ENCODE data around the gene CGN. TPM values are rescaled to one million over a fixed set of nuclear protein-coding genes. Genes with fewer than 3 reads are reported as not detected.
A peak's percentile ranks its signal among the peaks of the same experiment; 100 is the strongest.

Gene CGN
- total RNA-seq, 1 experiment from 2014 or later, result 30.9 TPM

GRCh38 chr1:151499365-151499764 is 11.8 kb upstream of the CGN start:
- H2BK15ac ChIP-seq (ENCODE audit: low read depth, low read length), result no peak overlapping the region

More at GRCh38 chr1:151499365-151499764, 11.8 kb upstream of the CGN start:
- no peak overlapping the region for H3K27ac ChIP-seq (ENCODE audit: insufficient read length, low read depth, low read length)
- H4K20me1 ChIP-seq (ENCODE audit: control insufficient read depth, insufficient read depth, insufficient read length), result no peaks in the 10 kb centered on the region
- no peaks in the 10 kb centered on the region for H3K23me2 ChIP-seq (ENCODE audit: insufficient read length, low read depth, low read length, poor library complexity, severe bottlenecking)
- no peaks in the 10 kb centered on the region for H3K79me2 ChIP-seq (ENCODE audit: insufficient read depth, low read length)
- Mint-ChIP-seq H3K27ac (peak overlapping the region in 1 of 3 experiments; percentile 37; a peak in 1 of 7 replicates), H3K36me3 (ENCODE audit: insufficient read depth in 1 of 3, low read depth in 3 of 3) (no peaks in the 10 kb centered on the region), H3K4me1 (peaks cover 6 to 9% of the 10 kb centered on the region in 2 experiments; a peak in 3 of 4 replicates), H3K9me3 (no peaks in the 10 kb centered on the region), H3K4me3 (no peak overlapping the region), H3K27me3 (ENCODE audit: low read depth) (peaks cover 3% of the 10 kb centered on the region; the same call in 1 of the 2 replicates)
- no peak for DNase-seq
- WGBS (ENCODE audit: extremely low coverage, insufficient read length, low lambda C conversion rate), result no CpG with 5 or more reads among the region's 5 CpGs
- H3T11ph ChIP-seq (ENCODE audit: low read length), result no peak overlapping the region
- H4K91ac ChIP-seq (ENCODE audit: insufficient read length, low read depth, low read length), result no peak overlapping the region
- no peaks in the 10 kb centered on the region for H3K27me3 ChIP-seq (ENCODE audit: insufficient read depth, low read length)
- no peak overlapping the region for H2BK20ac ChIP-seq (ENCODE audit: low read depth, low read length, poor library complexity, severe bottlenecking)
- no peak overlapping the region for H3K23ac ChIP-seq (ENCODE audit: insufficient read length, low read depth, low read length)
- no peak for TF ChIP-seq CTCF (conservative IDR thresholded peaks at IDR 0.05)
- no peak overlapping the region for H3K4me2 ChIP-seq (ENCODE audit: insufficient read depth, insufficient read length, low read length)
- no peak overlapping the region for H2AK5ac ChIP-seq (ENCODE audit: insufficient read length, low read length)
- no peak overlapping the region for H3K4ac ChIP-seq (ENCODE audit: low read depth, low read length)
- no peak overlapping the region for H2BK5ac ChIP-seq (ENCODE audit: insufficient read length, low read length)
- no peak overlapping the region for H3K18ac ChIP-seq (ENCODE audit: insufficient read length, low read depth, low read length)
- H2BK120ac ChIP-seq (ENCODE audit: low read depth, low read length, poor library complexity, severe bottlenecking), result no peak overlapping the region
- H3K4me1 ChIP-seq (ENCODE audit: insufficient read depth, low read length), result no peaks in the 10 kb centered on the region
- no peak overlapping the region for H4K8ac ChIP-seq (replicated peaks; ENCODE audit: insufficient read length, low read depth, low read length)
- no peak overlapping the region for H4K5ac ChIP-seq (ENCODE audit: insufficient read length, low read depth, low read length)
- no peaks in the 10 kb centered on the region for H3K9me3 ChIP-seq (ENCODE audit: control insufficient read depth, low read depth, low read length)
- no peak overlapping the region for H2AFZ ChIP-seq (ENCODE audit: low read length)
- H3K9ac ChIP-seq (ENCODE audit: extremely low read depth, insufficient read length, low read length), result no peak overlapping the region
- H2BK12ac ChIP-seq (ENCODE audit: insufficient read length, low read depth, low read length), result no peak overlapping the region
- H3K56ac ChIP-seq (ENCODE audit: insufficient read length, low read depth, low read length), result no peak overlapping the region
- H3K79me1 ChIP-seq (ENCODE audit: insufficient read depth, low read depth, low read length, poor library complexity, severe bottlenecking), result no peaks in the 10 kb centered on the region
- no peak overlapping the region for H3K14ac ChIP-seq (ENCODE audit: insufficient read depth, low read length)
